Adrenal gland (tissue), 5 donors: ENCODE results near the gene ETFB.

ENCODE experiments used
- CTCF ChIP-seq, 6 experiments: fragments of 450-650 bp in 4 of 6; fragments of 200-600 bp in 2 of 6; sonication (generic) in 1 of 6; IDR thresholded peaks; 1 replicate in 5 of 6; 2 replicates in 1 of 6; pipeline versions ENCODE4 v1.5.1 to v1.8.0; 2016 to 2021; ENCODE audit warnings: antibody characterized with exemption in 6 of 6, mild to moderate bottlenecking in 2 of 6, moderate library complexity in 1 of 6
- POLR2A ChIP-seq, 2 donors: fragments of 450-650 bp; IDR thresholded peaks; one replicate each; pipeline ENCODE4 v1.6.1; 2017; ENCODE audit warnings: antibody characterized with exemption in 2 of 2, mild to moderate bottlenecking in 2 of 2, moderate library complexity in 1 of 2
- donor health status: DM: no; HTN: no; CAD: no.

DNA sequence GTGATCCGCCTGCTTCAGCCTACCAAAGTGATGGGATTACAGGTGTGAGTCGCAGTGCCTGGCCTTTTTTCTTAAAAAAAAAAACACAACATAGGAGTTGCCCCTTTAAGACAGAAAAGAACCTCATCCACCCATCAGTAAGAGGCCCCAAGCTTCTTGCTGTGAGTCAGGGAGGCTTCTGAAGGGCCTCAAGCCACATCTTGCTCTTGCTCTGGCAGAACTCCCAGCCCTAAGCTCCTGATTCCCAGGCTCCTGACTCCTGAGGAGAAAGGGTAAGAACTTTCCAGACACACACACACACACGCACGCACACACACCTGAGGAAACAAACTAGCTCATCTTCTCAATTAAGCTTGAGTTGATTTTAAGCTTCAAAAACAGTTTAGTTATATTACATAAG, 6.9 kb downstream of the ETFB start:
- TF ChIP-seq POLR2A (IDR thresholded peaks at IDR 0.05) (no peak), CTCF (IDR thresholded peaks at IDR 0.05) (no peak)
